PFSK-1 (cell line): ENCODE data around the gene EOGT.

ENCODE experiments used
- FOXP2 ChIP-seq: optimal IDR thresholded peaks from 2 replicates; pipeline ENCODE3; 2011; ENCODE audit warnings: borderline replicate concordance, control low read depth, inconsistent platforms; ENCODE audit not compliant: insufficient read depth; ENCODE audit errors: extremely low read length, extremely low read depth
- POLR2AphosphoS5 ChIP-seq: IDR thresholded peaks from 2 replicates; pipeline ENCODE4 v1.6.1; 2012; ENCODE audit warnings: low read depth, mild to moderate bottlenecking, control low read depth, low read length, moderate library complexity
- REST ChIP-seq, 2 experiments: IDR thresholded peaks; 2 replicates each; pipeline versions ENCODE4 v1.6.1 to v1.8.0; 2011 to 2012; ENCODE audit warnings: low read depth in 2 of 2, low read length in 2 of 2, control low read depth in 1 of 2, inconsistent platforms in 1 of 2, mild to moderate bottlenecking in 1 of 2, moderate library complexity in 1 of 2; ENCODE audit not compliant: insufficient read depth in 1 of 2
- SIN3A ChIP-seq: IDR thresholded peaks from 2 replicates; pipeline ENCODE4 v1.6.1; 2012; ENCODE audit warnings: mild to moderate bottlenecking, low read length, moderate library complexity, borderline replicate concordance; ENCODE audit not compliant: insufficient read depth
- TAF1 ChIP-seq: IDR thresholded peaks from 2 replicates; pipeline ENCODE4 v1.6.1; 2012; ENCODE audit warnings: low read length, control low read depth, borderline replicate concordance; ENCODE audit not compliant: insufficient read depth

Gene EOGT

GRCh38 chr3:68931406-68932149 lies 81.9 kb downstream of the EOGT start:
- TF ChIP-seq SIN3A = no peak
- no peak for TF ChIP-seq POLR2AphosphoS5
- no peak for TF ChIP-seq FOXP2
- TF ChIP-seq REST (IDR thresholded peaks at IDR 0.05; ENCODE audit: insufficient read depth in 1 of 2, low read depth in 2 of 2, low read length in 2 of 2) = no peak
- no peak for TF ChIP-seq TAF1
